Astrocyte of the spinal cord (primary cell): Measurements from ENCODE around the gene SPIB.

ENCODE experiments used
- DNase-seq: peaks from one replicate; pipeline ENCODE4 v3.0.0; 2011; ENCODE audit warnings: low read depth, low spot score
- H3K4me3 ChIP-seq: 2 replicates; pipeline ENCODE4 v1.5.1; 2011; ENCODE audit warnings: low read depth, mild to moderate bottlenecking, low read length, moderate library complexity
- CTCF ChIP-seq: IDR thresholded peaks from 2 replicates; pipeline ENCODE4 v1.5.1; 2012; ENCODE audit warnings: low read depth, mild to moderate bottlenecking, low read length, inconsistent platforms
- in situ Hi-C: cut with HindIII; loops from 2 replicates; pipeline ENCODE4 v1.10.0; 2017; ENCODE audit warnings: low sequenced_read_pairs

SPIB gene

GRCh38 chr19:50427318-50427925 lies 8.7 kb downstream of the SPIB start:
- no peak for TF ChIP-seq CTCF
- in situ Hi-C loops, result no loop called here
- no peak for DNase-seq
- no peak overlapping the region for H3K4me3 ChIP-seq

DNA sequence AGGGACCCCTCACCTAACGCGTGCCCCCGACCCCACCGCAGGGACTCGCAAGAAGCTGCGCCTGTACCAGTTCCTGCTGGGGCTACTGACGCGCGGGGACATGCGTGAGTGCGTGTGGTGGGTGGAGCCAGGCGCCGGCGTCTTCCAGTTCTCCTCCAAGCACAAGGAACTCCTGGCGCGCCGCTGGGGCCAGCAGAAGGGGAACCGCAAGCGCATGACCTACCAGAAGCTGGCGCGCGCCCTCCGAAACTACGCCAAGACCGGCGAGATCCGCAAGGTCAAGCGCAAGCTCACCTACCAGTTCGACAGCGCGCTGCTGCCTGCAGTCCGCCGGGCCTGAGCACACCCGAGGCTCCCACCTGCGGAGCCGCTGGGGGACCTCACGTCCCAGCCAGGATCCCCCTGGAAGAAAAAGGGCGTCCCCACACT lies 9.3 kb downstream of the SPIB start:
- no peak overlapping the region for H3K4me3 ChIP-seq

DNA sequence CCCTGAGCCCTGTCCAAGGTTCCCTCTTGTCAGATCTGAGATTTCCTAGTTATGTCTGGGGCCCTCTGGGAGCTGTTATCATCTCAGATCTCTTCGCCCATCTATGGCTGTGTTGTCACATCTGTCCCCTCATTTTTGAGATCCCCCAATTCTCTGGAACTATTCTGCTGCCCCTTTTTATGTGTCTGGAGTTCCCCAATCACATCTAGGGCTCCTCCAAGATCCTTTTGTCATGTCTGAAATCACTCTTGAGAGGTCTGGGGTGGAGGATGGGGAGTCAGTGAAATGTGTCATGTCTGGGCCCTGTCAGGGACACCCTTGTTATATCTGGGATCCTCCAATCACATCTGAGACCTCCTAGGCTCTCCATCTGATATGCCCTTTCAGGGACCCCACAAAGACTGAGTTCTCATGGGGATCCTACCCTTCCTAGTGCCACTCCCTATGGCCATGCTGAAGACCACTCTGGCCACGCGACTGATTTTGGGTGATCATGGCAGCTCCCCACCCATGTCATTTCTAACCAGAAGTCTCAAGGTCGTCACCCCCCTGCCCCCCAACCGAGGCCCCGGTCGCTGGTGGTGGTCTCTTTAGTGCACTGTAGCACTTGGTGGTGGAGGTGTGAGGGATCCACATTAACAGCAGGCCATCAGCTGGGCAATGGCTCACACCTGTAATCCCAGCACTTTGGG lies 10.2 kb downstream of the SPIB start:
- H3K4me3 ChIP-seq, result no peak overlapping the region
- no peak for TF ChIP-seq CTCF
- in situ Hi-C loops, result no loop called here
- no peak for DNase-seq

More for the DNA sequence above, 9.3 kb downstream of the SPIB start:
- in situ Hi-C loops, result no loop called here
- DNase-seq, result peak; percentile 72
- no peak for TF ChIP-seq CTCF

DNA sequence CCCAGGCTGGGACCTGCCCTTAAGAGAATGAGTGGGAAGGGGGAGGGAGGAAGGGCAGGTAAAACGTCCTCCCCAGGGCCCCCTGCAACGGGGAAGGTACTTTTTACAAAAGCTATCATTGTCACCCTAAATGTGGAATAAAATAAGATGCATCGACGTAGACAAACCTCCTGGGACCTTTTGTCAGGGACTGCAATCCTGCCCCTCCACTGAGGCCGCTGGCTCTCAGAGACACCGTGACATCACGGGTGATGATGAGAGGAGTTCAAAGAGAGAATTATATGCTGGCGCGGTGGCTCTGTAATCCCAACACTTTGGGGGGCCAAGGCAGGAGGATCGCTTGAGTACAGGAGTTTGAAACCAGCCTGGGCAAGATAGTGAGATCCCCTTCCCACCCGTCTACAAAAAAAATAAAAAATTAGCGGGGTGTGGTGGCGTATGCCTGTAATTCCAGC lies 12.2 kb downstream of the SPIB start:
- no peak for DNase-seq
- no peak for TF ChIP-seq CTCF
- in situ Hi-C loops, result no loop called here
- H3K4me3 ChIP-seq, result peak overlapping the region; percentile 49

DNA sequence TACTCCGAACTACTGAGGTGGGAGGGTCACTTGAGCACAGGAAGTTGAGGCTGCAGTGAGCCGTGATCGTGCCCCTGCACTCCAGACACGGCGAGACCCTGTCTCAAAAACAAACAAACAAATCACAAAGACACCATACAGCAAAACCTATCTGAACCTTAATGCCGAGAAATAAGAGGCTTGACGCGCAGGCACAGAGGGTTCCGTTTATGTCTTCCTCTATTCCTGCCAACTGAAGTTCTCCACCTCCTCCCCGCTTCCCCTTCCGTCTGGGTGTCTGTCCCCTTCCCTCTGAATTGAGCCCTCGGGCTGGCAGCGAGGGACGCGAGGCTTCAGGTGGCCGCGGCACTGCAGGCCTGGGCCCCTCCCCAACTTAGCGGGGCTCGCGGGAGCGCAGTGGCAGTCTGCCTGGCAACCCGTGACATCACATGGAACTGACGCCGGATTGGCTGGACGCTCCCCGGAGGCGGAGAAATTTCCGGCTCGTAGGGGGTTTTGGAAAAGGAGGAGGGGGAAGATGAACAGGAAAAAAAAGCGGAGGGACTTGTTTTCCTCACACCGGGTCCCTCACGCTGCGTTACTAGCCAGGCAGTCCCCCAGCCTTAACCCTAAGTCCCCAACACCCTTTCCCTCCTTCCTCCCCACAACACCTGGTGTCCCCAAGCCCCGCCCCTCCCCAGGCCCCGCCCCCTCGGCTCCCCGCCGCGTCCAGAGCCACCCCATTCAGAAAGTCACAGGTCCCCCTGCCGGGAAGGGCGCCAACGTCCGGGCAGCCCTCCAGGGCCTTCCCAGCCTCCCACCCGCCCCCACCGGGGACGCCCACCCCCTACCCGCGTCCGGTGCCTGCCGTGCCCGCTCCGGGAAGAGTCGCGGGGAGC lies 12.8 kb downstream of the SPIB start:
- in situ Hi-C loops, result no loop called here
- no peak for TF ChIP-seq CTCF
- peak overlapping the region; percentile 49 for H3K4me3 ChIP-seq
- peak; percentile 62 for DNase-seq

GRCh38 chr19:50432221-50433028 lies 13.7 kb downstream of the SPIB start, which contains the start of gene MYBPC2:
MYBPC2 (plus strand) TSS chr19:50432892; CDS start chr19:50432954, 62 bp downstream.
- peak within 1 kb of the TSS; percentile 49 for H3K4me3 ChIP-seq
- in situ Hi-C loops, result no loop called here
- DNase-seq, result peak; percentile 10
- no peak for TF ChIP-seq CTCF
